Measurements from ENCODE around the gene LNPEP. TPM values are rescaled to one million over a fixed set of nuclear protein-coding genes. Genes with fewer than 3 reads are reported as not detected.

LNPEP gene
- total and polyA plus RNA-seq, 12 donors, result 5.4 to 87.4 (median 65.5) TPM

- intact Hi-C loops (cut with DNase I), result no loop called here
- no peak for TF ChIP-seq CTCF (IDR thresholded peaks at IDR 0.05)
- 45 to 54% methylated on average over 2 of the region's 2 CpGs for WGBS, 2 donors
- Histone ChIP-seq H3K4me3 (no peak overlapping the region), H3K27ac (peak overlapping the region in 6 of 10 donors; percentile 39 to 68 (median 60)), H3K4me1 (peaks cover 0 to 71% (median 55%) of the 10 kb centered on the region in 9 donors), H3K36me3 (no peaks in the 10 kb centered on the region), H3K27me3 (no peaks in the 10 kb centered on the region), H3K9me3 (no peaks in the 10 kb centered on the region)
- ATAC-seq (no peak), DNase-seq (no peak)
These were observed 33.5 kb downstream of the LNPEP start for GRCh38 chr5:96969366-96969765.

GRCh38 chr5:96972599-96973334 lies 36.9 kb downstream of the LNPEP start:
- WGBS, 2 donors, result 89 to 91% methylated on average over 5 of the region's 5 CpGs
- TF ChIP-seq CTCF (IDR thresholded peaks at IDR 0.05), result no peak
- no peak for ATAC-seq
- intact Hi-C loops (cut with DNase I), result loop anchor here in 1 of 10 donors (5.0 kb wide), 1 partner anchor 35 kb away; the partner anchor contains the start of gene LNPEP
- H3K9me3 ChIP-seq, result no peaks in the 10 kb centered on the region
- no peaks in the 10 kb centered on the region for H3K36me3 ChIP-seq
- peaks cover 0 to 87% (median 78%) of the 10 kb centered on the region in 9 donors for H3K4me1 ChIP-seq
- no peak for DNase-seq
- no peak overlapping the region for H3K4me3 ChIP-seq
- no peak overlapping the region for H3K27ac ChIP-seq
- no peaks in the 10 kb centered on the region for H3K27me3 ChIP-seq

- intact Hi-C loops (cut with DNase I), result loop anchor here in 1 of 10 donors (5.0 kb wide), 1 partner anchor 36 kb away; the partner anchor contains the start of gene LNPEP
- ATAC-seq, result no peak
- TF ChIP-seq CTCF (IDR thresholded peaks at IDR 0.05), result no peak
These were observed 37.9 kb downstream of the LNPEP start for GRCh38 chr5:96973532-96974401.

GRCh38 chr5:96975656-96976055 lies 39.8 kb downstream of the LNPEP start:
- no peaks in the 10 kb centered on the region for H3K9me3 ChIP-seq
- DNase-seq (no peak), ATAC-seq (no peak)
- no peak overlapping the region for H3K4me3 ChIP-seq
- peaks cover 0 to 18% (median 12%) of the 10 kb centered on the region in 9 donors for H3K36me3 ChIP-seq
- peaks cover 0 to 65% (median 51%) of the 10 kb centered on the region in 9 donors for H3K4me1 ChIP-seq
- no peak for TF ChIP-seq CTCF (IDR thresholded peaks at IDR 0.05)
- no peak overlapping the region for H3K27ac ChIP-seq
- no peaks in the 10 kb centered on the region for H3K27me3 ChIP-seq
- intact Hi-C loops (cut with DNase I), result loop anchor here in 3 of 10 donors (5.0 kb wide), 1 partner anchor 38 kb away; the partner anchor contains the start of gene LNPEP (in 3 of the 3)

More at GRCh38 chr5:96973532-96974401, 37.9 kb downstream of the LNPEP start:
- no peaks in the 10 kb centered on the region for H3K9me3 ChIP-seq
- no peak overlapping the region for H3K4me3 ChIP-seq
- no peaks in the 10 kb centered on the region for H3K27me3 ChIP-seq
- no peak for DNase-seq
- peaks cover 0 to 83% (median 68%) of the 10 kb centered on the region in 9 donors for H3K4me1 ChIP-seq
- H3K27ac ChIP-seq, result no peak overlapping the region
- no peaks in the 10 kb centered on the region for H3K36me3 ChIP-seq
- 77 to 89% methylated on average over 2 of the region's 2 CpGs for WGBS, 2 donors
